WERI-Rb-1 (cell line): ENCODE measurements around the gene UBE2E2.

Experiments used
- DNase-seq: peaks from one replicate; pipeline ENCODE4 v3.0.0-alpha.2; 2020
- H3K27ac ChIP-seq: fragments of 250-450 bp; sonication (Bioruptor Pico); 2 replicates; pipeline ENCODE4 v1.5.1; 2020; ENCODE audit warnings: mild to moderate bottlenecking, moderate library complexity
- H3K27me3 ChIP-seq: fragments of 250-450 bp; sonication (Bioruptor Pico); 2 replicates; pipeline ENCODE4 v1.5.1; 2021; ENCODE audit warnings: mild to moderate bottlenecking, low read depth, moderate library complexity; ENCODE audit not compliant: insufficient read depth, severe bottlenecking
- H3K36me3 ChIP-seq: fragments of 250-450 bp; sonication (Bioruptor Pico); 2 replicates; pipeline ENCODE4 v1.5.1; 2020; ENCODE audit warnings: mild to moderate bottlenecking, moderate library complexity
- H3K4me3 ChIP-seq: 2 replicates; pipeline ENCODE4 v1.5.1; 2011; ENCODE audit warnings: low read depth, mild to moderate bottlenecking, control low read depth, low read length
- H3K9me3 ChIP-seq: fragments of 250-450 bp; sonication (Bioruptor Pico); 2 replicates; pipeline ENCODE4 v1.5.1; 2021; ENCODE audit warnings: mild to moderate bottlenecking, moderate library complexity; ENCODE audit not compliant: severe bottlenecking
- CTCF ChIP-seq: IDR thresholded peaks from 2 replicates; pipeline ENCODE4 v1.5.1; 2011; ENCODE audit warnings: low read depth, mild to moderate bottlenecking, control low read depth, inconsistent platforms, low read length

UBE2E2 gene

GRCh38 chr3:23288286-23288685 lies 85.2 kb downstream of the UBE2E2 start:
- H3K4me3 ChIP-seq, result no peak overlapping the region
- H3K27ac ChIP-seq, result no peak overlapping the region
- no peaks in the 10 kb centered on the region for H3K27me3 ChIP-seq
- no peak for TF ChIP-seq CTCF
- H3K36me3 ChIP-seq, result no peaks in the 10 kb centered on the region
- peaks cover 2% of the 10 kb centered on the region for H3K9me3 ChIP-seq
- no peak for DNase-seq

- Histone ChIP-seq H3K27me3 (no peaks in the 10 kb centered on the region), H3K27ac (no peak overlapping the region), H3K9me3 (peaks cover 2% of the 10 kb centered on the region), H3K36me3 (no peaks in the 10 kb centered on the region), H3K4me3 (no peak overlapping the region)
- TF ChIP-seq CTCF, result no peak
- no peak for DNase-seq
These were observed 85.6 kb downstream of the UBE2E2 start for GRCh38 chr3:23288715-23289114.

GRCh38 chr3:23292432-23292831 lies 89.3 kb downstream of the UBE2E2 start:
- H3K27ac ChIP-seq, result no peak overlapping the region
- H3K36me3 ChIP-seq, result no peaks in the 10 kb centered on the region
- H3K9me3 ChIP-seq, result no peaks in the 10 kb centered on the region
- H3K27me3 ChIP-seq, result no peaks in the 10 kb centered on the region
- DNase-seq, result no peak
- H3K4me3 ChIP-seq, result no peak overlapping the region
- no peak for TF ChIP-seq CTCF

- no peak for DNase-seq
- no peak for TF ChIP-seq CTCF
- H3K4me3 ChIP-seq, result no peak overlapping the region
These were observed 91.8 kb downstream of the UBE2E2 start for GRCh38 chr3:23294770-23295387.

GRCh38 chr3:23301819-23302218 lies 98.7 kb downstream of the UBE2E2 start:
- H3K27ac ChIP-seq, result no peak overlapping the region
- no peaks in the 10 kb centered on the region for H3K36me3 ChIP-seq
- TF ChIP-seq CTCF, result no peak
- no peaks in the 10 kb centered on the region for H3K9me3 ChIP-seq
- no peaks in the 10 kb centered on the region for H3K27me3 ChIP-seq
- no peak for DNase-seq
- H3K4me3 ChIP-seq, result no peak overlapping the region

More at GRCh38 chr3:23294770-23295387, 91.8 kb downstream of the UBE2E2 start:
- Histone ChIP-seq H3K27me3 (no peaks in the 10 kb centered on the region), H3K9me3 (no peaks in the 10 kb centered on the region), H3K27ac (no peak overlapping the region), H3K36me3 (no peaks in the 10 kb centered on the region)

- H3K4me3 ChIP-seq, result no peak overlapping the region
- no peaks in the 10 kb centered on the region for H3K27me3 ChIP-seq
- no peak overlapping the region for H3K27ac ChIP-seq
- no peak for TF ChIP-seq CTCF
- H3K36me3 ChIP-seq, result no peaks in the 10 kb centered on the region
- no peak for DNase-seq
- no peaks in the 10 kb centered on the region for H3K9me3 ChIP-seq
These were observed 99.1 kb downstream of the UBE2E2 start for GRCh38 chr3:23302271-23302670.
